H1 (cell line): ENCODE results near the gene CLCN3. TPM values are rescaled to one million over a fixed set of nuclear protein-coding genes. Genes with fewer than 3 reads are reported as not detected.

Source experiments
- CTCF ChIA-PET: fragments of 300-600 bp; sonication (Branson Sonifier 250); formaldehyde crosslinking; loops from one replicate; lab custom pipeline; 2021; ENCODE audit not compliant: partially characterized antibody; lab: Charles Lee
- POLR2A ChIA-PET: fragments of 300-600 bp; sonication (Branson Sonifier 250); formaldehyde crosslinking; loops from one replicate; lab custom pipeline; 2021; ENCODE audit warnings: inconsistent platforms; ENCODE audit not compliant: partially characterized antibody; lab: Charles Lee
- DNase-seq, 2 experiments: peaks; one replicate each; pipeline versions ENCODE4 v3.0.0 to v3.0.0-alpha.2; 2010 to 2022; ENCODE audit warnings: low spot score in 2 of 2, low read depth in 1 of 2, mixed read lengths in 1 of 2
- FAIRE-seq: peaks from 2 replicates; lab custom pipeline; 2011; peaks lifted over from hg19 to GRCh38; lab: Jason Lieb, UNC
- H2AFZ ChIP-seq: 2 replicates; pipeline ENCODE4 v1.8.1; 2012; ENCODE audit warnings: low read length, inconsistent platforms
- H2AK5ac ChIP-seq: 2 replicates; pipeline ENCODE4 v1.6.1; 2013; ENCODE audit warnings: low read depth, low read length
- H2BK120ac ChIP-seq: replicated peaks from 2 replicates; pipeline ENCODE3; 2013; ENCODE audit warnings: low read depth, low read length, inconsistent platforms
- H2BK12ac ChIP-seq: 2 replicates; pipeline ENCODE4 v1.6.1; 2013; ENCODE audit warnings: low read depth, low read length
- H2BK15ac ChIP-seq: 2 replicates; pipeline ENCODE4 v1.6.1; 2013; ENCODE audit warnings: low read length
- H2BK20ac ChIP-seq: 2 replicates; pipeline ENCODE4 v1.6.1; 2013; ENCODE audit warnings: low read length
- H2BK5ac ChIP-seq: 2 replicates; pipeline ENCODE4 v1.6.1; 2013; ENCODE audit warnings: low read depth, low read length
- H3K14ac ChIP-seq: 2 replicates; pipeline ENCODE4 v1.6.1; 2013; ENCODE audit warnings: inconsistent platforms; ENCODE audit not compliant: insufficient read length
- H3K18ac ChIP-seq: 2 replicates; pipeline ENCODE4 v1.6.1; 2013; ENCODE audit warnings: low read length; ENCODE audit errors: extremely low read depth
- H3K23ac ChIP-seq: 2 replicates; pipeline ENCODE4 v1.6.1; 2013; ENCODE audit warnings: inconsistent platforms; ENCODE audit not compliant: insufficient read length
- H3K23me2 ChIP-seq: 2 replicates; pipeline ENCODE4 v1.6.1; 2013; ENCODE audit warnings: low read depth, low read length
- H3K27ac ChIP-seq: 2 replicates; pipeline ENCODE4 v1.6.1; 2011; ENCODE audit warnings: low read depth, low read length, inconsistent platforms
- H3K27me3 ChIP-seq, 4 experiments: replicated peaks in 1 of 4; 1 replicate in 1 of 4; 2 replicates in 3 of 4; pipeline versions ENCODE4 v1.6.1 to v1.8.1; 2011 to 2013; ENCODE audit warnings: low read length in 3 of 4, mild to moderate bottlenecking in 3 of 4, inconsistent platforms in 2 of 4, mixed read lengths in 2 of 4, moderate library complexity in 1 of 4; ENCODE audit not compliant: control insufficient read depth in 3 of 4, insufficient read depth in 3 of 4; ENCODE audit errors: extremely low read depth in 1 of 4
- H3K36me3 ChIP-seq, 4 experiments: 2 replicates each; pipeline versions ENCODE4 v1.6.1 to v1.8.1; 2011 to 2013; ENCODE audit warnings: mild to moderate bottlenecking in 4 of 4, low read length in 3 of 4, moderate library complexity in 2 of 4, control low read depth in 1 of 4, inconsistent platforms in 1 of 4; ENCODE audit not compliant: insufficient read depth in 4 of 4, control insufficient read depth in 2 of 4
- H3K4ac ChIP-seq: replicated peaks from 2 replicates; pipeline ENCODE3; 2013; ENCODE audit warnings: low read length, low read depth, mixed read lengths, inconsistent platforms; ENCODE audit not compliant: insufficient read length
- H3K4me1 ChIP-seq, 4 experiments: replicated peaks in 1 of 4; 1 replicate in 1 of 4; 2 replicates in 3 of 4; pipeline versions ENCODE4 v1.6.1 to v1.8.1; 2011 to 2013; ENCODE audit warnings: low read length in 3 of 4, inconsistent platforms in 2 of 4, mixed read lengths in 1 of 4; ENCODE audit not compliant: insufficient read depth in 4 of 4, control insufficient read depth in 3 of 4
- H3K4me2 ChIP-seq, 2 experiments: 2 replicates each; pipeline versions ENCODE4 v1.6.1 to v1.8.1; 2011 to 2013; ENCODE audit warnings: low read depth in 2 of 2, low read length in 2 of 2, control low read depth in 1 of 2, inconsistent platforms in 1 of 2, mild to moderate bottlenecking in 1 of 2; ENCODE audit not compliant: insufficient read depth in 1 of 2
- H3K4me3 ChIP-seq, 4 experiments: fragments of 200-600, 300-600 bp in 1 of 4; sonication (generic), shearing (Covaris generic), sonication (Bioruptor Twin) in 1 of 4; 2 replicates each; pipeline versions ENCODE4 v1.5.1 to v1.8.1; 2011 to 2016; ENCODE audit warnings: low read length in 4 of 4, low read depth in 3 of 4, control low read depth in 2 of 4, inconsistent platforms in 2 of 4, mild to moderate bottlenecking in 2 of 4, mixed read lengths in 1 of 4, moderate library complexity in 1 of 4; ENCODE audit not compliant: insufficient read depth in 2 of 4; ENCODE audit errors: extremely low read depth in 1 of 4
- H3K56ac ChIP-seq: replicated peaks from 2 replicates; pipeline ENCODE3; 2013; ENCODE audit warnings: low read depth, mild to moderate bottlenecking, mixed read lengths, low read length, inconsistent platforms; ENCODE audit not compliant: insufficient read length
- H3K79me1 ChIP-seq: 2 replicates; pipeline ENCODE4 v1.6.1; 2013; ENCODE audit warnings: low read depth, low read length, control low read depth
- H3K79me2 ChIP-seq, 2 experiments: 2 replicates each; pipeline versions ENCODE4 v1.6.1 to v1.8.1; 2012 to 2013; ENCODE audit warnings: low read length in 2 of 2, mild to moderate bottlenecking in 2 of 2, inconsistent platforms in 1 of 2; ENCODE audit not compliant: insufficient read depth in 2 of 2, control insufficient read depth in 1 of 2
- H3K9ac ChIP-seq, 4 experiments: replicated peaks in 1 of 4; 1 replicate in 1 of 4; 2 replicates in 3 of 4; pipeline versions ENCODE4 v1.6.1 to v1.8.1; 2011 to 2013; ENCODE audit warnings: low read depth in 3 of 4, low read length in 3 of 4, control low read depth in 2 of 4, mild to moderate bottlenecking in 2 of 4, moderate library complexity in 2 of 4, inconsistent platforms in 1 of 4; ENCODE audit errors: extremely low read depth in 1 of 4
- H3K9me3 ChIP-seq, 2 experiments: 2 replicates each; pipeline versions ENCODE4 v1.6.1 to v1.8.1; 2012 to 2013; ENCODE audit warnings: mild to moderate bottlenecking in 2 of 2, moderate library complexity in 2 of 2, control low read depth in 1 of 2, inconsistent platforms in 1 of 2, low read depth in 1 of 2, low read length in 1 of 2, mixed read lengths in 1 of 2; ENCODE audit not compliant: insufficient read depth in 2 of 2
- H4K20me1 ChIP-seq, 2 experiments: replicated peaks in 1 of 2; 2 replicates each; pipeline versions ENCODE3 to v1.8.1; 2011 to 2013; ENCODE audit warnings: inconsistent platforms in 2 of 2, low read length in 2 of 2, mild to moderate bottlenecking in 1 of 2; ENCODE audit not compliant: insufficient read depth in 2 of 2, control insufficient read depth in 1 of 2
- H4K5ac ChIP-seq: 2 replicates; pipeline ENCODE4 v1.6.1; 2013; ENCODE audit warnings: low read length, low read depth, mixed read lengths, inconsistent platforms; ENCODE audit not compliant: insufficient read length
- H4K8ac ChIP-seq: 2 replicates; pipeline ENCODE4 v1.8.0; 2013; ENCODE audit warnings: mild to moderate bottlenecking, moderate library complexity, low read length, inconsistent platforms; ENCODE audit not compliant: insufficient read depth; ENCODE audit errors: extremely low read depth
- H4K91ac ChIP-seq: replicated peaks from 2 replicates; pipeline ENCODE3; 2013; ENCODE audit warnings: low read length, mixed read lengths, inconsistent platforms; ENCODE audit not compliant: insufficient read length
- polyA plus RNA-seq, 7 experiments: library from polyadenylated mRNA; depleted of rRNA in 3 of 7; stranded (reverse) in 5 of 7; unstranded in 2 of 7; fragments of >200 nt in 5 of 7; fragments of 200-250 nt in 2 of 7; gene quantifications; 1 replicate in 5 of 7; 2 replicates in 1 of 7; 4 replicates in 1 of 7; pipeline versions ENCODE4 v1.2.1 to v1.2.3, GENCODE V29; 2011 to 2013; ENCODE audit warnings: missing spikeins in 2 of 7, mixed read lengths in 2 of 7
- total RNA-seq: library from RNA; stranded (reverse); fragmentation: NEBNext Ultra II Directional; extraction: Animal tissue kit (Norgen Biotek cat#: 25700); gene quantifications from 2 replicates; pipeline ENCODE4 v1.2.1, GENCODE V29; 2021
- TF ChIP-seq, protein P1 (sequence below): fragments of 300-600 bp; sonication (generic); IDR thresholded peaks from 2 replicates; pipeline ENCODE4 v1.7.1; 2012; ENCODE audit warnings: low read length, moderate library complexity, mild to moderate bottlenecking, inconsistent platforms; ENCODE audit not compliant: insufficient replicate concordance

CLCN3 gene
- total and polyA plus RNA-seq, 2 of the 8 experiments (the other 6 are each of a cell fraction or from before 2014, with no cell fraction given) = 8.8 to 32.8 TPM

DNA sequence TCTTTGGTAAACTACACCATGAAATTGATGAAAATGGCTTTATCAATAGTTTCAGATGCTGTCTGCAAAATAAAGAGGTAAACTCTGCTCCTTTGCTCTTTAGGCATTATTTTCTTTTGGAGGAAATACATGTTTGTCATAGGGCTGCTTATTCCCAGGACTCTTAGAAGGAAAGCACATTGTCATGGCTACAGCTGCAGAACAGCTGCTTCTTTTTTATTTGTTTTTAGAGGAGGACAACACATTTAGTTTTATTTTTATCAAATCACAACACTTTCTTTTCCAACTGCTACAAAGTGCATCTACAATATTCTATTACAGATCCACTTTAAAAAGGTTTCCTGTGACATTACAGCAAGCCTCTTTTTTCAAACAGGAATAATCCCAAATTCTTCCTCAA is 150.0 kb downstream of the CLCN3 start:
- no peak overlapping the region for H3K9ac ChIP-seq
- no peak overlapping the region for H2AK5ac ChIP-seq
- H2BK5ac ChIP-seq = no peak overlapping the region
- no peak overlapping the region for H3K4me3 ChIP-seq
- H2AFZ ChIP-seq = no peak overlapping the region
- no peaks in the 10 kb centered on the region for H3K23me2 ChIP-seq
- no peaks in the 10 kb centered on the region for H3K36me3 ChIP-seq
- no peak overlapping the region for H2BK20ac ChIP-seq
- H4K8ac ChIP-seq = no peak overlapping the region
- ChIA-PET CTCF (no interaction called here), POLR2A (no interaction called here)
- H3K79me1 ChIP-seq = no peaks in the 10 kb centered on the region
- no peak for FAIRE-seq
- H4K20me1 ChIP-seq = no peaks in the 10 kb centered on the region
- no peak overlapping the region for H3K27ac ChIP-seq
- DNase-seq = no peak
- 0 out of 7 replicates have a peak, but pooled peaks cover 0 to 3% (median 0%) of the 10 kb centered on the region in 4 experiments for H3K27me3 ChIP-seq
- no peak overlapping the region for H3K4ac ChIP-seq
- no peaks in the 10 kb centered on the region for H3K9me3 ChIP-seq
- no peak overlapping the region for H3K23ac ChIP-seq
- H3K14ac ChIP-seq = no peak overlapping the region
- H2BK12ac ChIP-seq = no peak overlapping the region
- no peak overlapping the region for H3K56ac ChIP-seq
- no peaks in the 10 kb centered on the region for H3K79me2 ChIP-seq
- no peak overlapping the region for H4K91ac ChIP-seq
- no peak overlapping the region for H2BK120ac ChIP-seq
- H3K4me1 ChIP-seq = peaks cover 0 to 3% (median 0%) of the 10 kb centered on the region in 4 experiments; a peak in 2 of 7 replicates
- no peak overlapping the region for H3K4me2 ChIP-seq
- no peak overlapping the region for H2BK15ac ChIP-seq
- H4K5ac ChIP-seq = no peak overlapping the region
- H3K18ac ChIP-seq = no peak overlapping the region
- TF ChIP-seq, protein P1, sequence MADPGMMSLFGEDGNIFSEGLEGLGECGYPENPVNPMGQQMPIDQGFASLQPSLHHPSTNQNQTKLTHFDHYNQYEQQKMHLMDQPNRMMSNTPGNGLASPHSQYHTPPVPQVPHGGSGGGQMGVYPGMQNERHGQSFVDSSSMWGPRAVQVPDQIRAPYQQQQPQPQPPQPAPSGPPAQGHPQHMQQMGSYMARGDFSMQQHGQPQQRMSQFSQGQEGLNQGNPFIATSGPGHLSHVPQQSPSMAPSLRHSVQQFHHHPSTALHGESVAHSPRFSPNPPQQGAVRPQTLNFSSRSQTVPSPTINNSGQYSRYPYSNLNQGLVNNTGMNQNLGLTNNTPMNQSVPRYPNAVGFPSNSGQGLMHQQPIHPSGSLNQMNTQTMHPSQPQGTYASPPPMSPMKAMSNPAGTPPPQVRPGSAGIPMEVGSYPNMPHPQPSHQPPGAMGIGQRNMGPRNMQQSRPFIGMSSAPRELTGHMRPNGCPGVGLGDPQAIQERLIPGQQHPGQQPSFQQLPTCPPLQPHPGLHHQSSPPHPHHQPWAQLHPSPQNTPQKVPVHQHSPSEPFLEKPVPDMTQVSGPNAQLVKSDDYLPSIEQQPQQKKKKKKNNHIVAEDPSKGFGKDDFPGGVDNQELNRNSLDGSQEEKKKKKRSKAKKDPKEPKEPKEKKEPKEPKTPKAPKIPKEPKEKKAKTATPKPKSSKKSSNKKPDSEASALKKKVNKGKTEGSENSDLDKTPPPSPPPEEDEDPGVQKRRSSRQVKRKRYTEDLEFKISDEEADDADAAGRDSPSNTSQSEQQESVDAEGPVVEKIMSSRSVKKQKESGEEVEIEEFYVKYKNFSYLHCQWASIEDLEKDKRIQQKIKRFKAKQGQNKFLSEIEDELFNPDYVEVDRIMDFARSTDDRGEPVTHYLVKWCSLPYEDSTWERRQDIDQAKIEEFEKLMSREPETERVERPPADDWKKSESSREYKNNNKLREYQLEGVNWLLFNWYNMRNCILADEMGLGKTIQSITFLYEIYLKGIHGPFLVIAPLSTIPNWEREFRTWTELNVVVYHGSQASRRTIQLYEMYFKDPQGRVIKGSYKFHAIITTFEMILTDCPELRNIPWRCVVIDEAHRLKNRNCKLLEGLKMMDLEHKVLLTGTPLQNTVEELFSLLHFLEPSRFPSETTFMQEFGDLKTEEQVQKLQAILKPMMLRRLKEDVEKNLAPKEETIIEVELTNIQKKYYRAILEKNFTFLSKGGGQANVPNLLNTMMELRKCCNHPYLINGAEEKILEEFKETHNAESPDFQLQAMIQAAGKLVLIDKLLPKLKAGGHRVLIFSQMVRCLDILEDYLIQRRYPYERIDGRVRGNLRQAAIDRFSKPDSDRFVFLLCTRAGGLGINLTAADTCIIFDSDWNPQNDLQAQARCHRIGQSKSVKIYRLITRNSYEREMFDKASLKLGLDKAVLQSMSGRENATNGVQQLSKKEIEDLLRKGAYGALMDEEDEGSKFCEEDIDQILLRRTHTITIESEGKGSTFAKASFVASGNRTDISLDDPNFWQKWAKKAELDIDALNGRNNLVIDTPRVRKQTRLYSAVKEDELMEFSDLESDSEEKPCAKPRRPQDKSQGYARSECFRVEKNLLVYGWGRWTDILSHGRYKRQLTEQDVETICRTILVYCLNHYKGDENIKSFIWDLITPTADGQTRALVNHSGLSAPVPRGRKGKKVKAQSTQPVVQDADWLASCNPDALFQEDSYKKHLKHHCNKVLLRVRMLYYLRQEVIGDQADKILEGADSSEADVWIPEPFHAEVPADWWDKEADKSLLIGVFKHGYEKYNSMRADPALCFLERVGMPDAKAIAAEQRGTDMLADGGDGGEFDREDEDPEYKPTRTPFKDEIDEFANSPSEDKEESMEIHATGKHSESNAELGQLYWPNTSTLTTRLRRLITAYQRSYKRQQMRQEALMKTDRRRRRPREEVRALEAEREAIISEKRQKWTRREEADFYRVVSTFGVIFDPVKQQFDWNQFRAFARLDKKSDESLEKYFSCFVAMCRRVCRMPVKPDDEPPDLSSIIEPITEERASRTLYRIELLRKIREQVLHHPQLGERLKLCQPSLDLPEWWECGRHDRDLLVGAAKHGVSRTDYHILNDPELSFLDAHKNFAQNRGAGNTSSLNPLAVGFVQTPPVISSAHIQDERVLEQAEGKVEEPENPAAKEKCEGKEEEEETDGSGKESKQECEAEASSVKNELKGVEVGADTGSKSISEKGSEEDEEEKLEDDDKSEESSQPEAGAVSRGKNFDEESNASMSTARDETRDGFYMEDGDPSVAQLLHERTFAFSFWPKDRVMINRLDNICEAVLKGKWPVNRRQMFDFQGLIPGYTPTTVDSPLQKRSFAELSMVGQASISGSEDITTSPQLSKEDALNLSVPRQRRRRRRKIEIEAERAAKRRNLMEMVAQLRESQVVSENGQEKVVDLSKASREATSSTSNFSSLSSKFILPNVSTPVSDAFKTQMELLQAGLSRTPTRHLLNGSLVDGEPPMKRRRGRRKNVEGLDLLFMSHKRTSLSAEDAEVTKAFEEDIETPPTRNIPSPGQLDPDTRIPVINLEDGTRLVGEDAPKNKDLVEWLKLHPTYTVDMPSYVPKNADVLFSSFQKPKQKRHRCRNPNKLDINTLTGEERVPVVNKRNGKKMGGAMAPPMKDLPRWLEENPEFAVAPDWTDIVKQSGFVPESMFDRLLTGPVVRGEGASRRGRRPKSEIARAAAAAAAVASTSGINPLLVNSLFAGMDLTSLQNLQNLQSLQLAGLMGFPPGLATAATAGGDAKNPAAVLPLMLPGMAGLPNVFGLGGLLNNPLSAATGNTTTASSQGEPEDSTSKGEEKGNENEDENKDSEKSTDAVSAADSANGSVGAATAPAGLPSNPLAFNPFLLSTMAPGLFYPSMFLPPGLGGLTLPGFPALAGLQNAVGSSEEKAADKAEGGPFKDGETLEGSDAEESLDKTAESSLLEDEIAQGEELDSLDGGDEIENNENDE = no peak
